Stimulated activated CD8-positive, alpha-beta memory T cell treated with anti-CD3 and anti-CD28 coated beads, Interleukin-12 subunit alpha, Interleukin-12 subunit beta, amount 100 ng/mL, for 4 hours (primary cell): Measurements from ENCODE around the gene RRP8.
A peak's percentile ranks its signal among the peaks of the same experiment; 100 is the strongest.

ENCODE experiments used
- DNase-seq: peaks from one replicate; pipeline ENCODE4 v3.0.0-alpha.2; 2020; ENCODE audit warnings: low read depth

RRP8 gene

GRCh38 chr11:6603287-6604080 lies at the start of gene RRP8, which contains the start of gene ILK:
Gene RRP8, minus strand, starts transcription at chr11:6603616. Its CDS starts 114 bp downstream, at chr11:6603502.
Gene ILK, plus strand, starts transcription at chr11:6603774. Its CDS starts 498 bp downstream, at chr11:6604272.
- peak; percentile 74 for DNase-seq

GRCh38 chr11:6653097-6653496 lies 49.7 kb upstream of the RRP8 start:
- no peak for DNase-seq

- DNase-seq: no peak
These were observed 48.8 kb upstream of the RRP8 start for GRCh38 chr11:6652182-6652581.

GRCh38 chr11:6650980-6651379 lies 47.6 kb upstream of the RRP8 start:
- DNase-seq: no peak

- DNase-seq: no peak
These were observed 46.7 kb upstream of the RRP8 start for GRCh38 chr11:6650104-6650503.

- no peak for DNase-seq
These were observed 45.1 kb upstream of the RRP8 start for GRCh38 chr11:6648501-6648900.

- DNase-seq: no peak
These were observed 44.4 kb upstream of the RRP8 start for GRCh38 chr11:6647836-6648235.

GRCh38 chr11:6646918-6647679 lies 43.7 kb upstream of the RRP8 start:
- DNase-seq: no peak

- no peak for DNase-seq
These were observed 43.1 kb upstream of the RRP8 start for GRCh38 chr11:6646576-6646917.

- DNase-seq: no peak
These were observed 42.7 kb upstream of the RRP8 start for GRCh38 chr11:6646071-6646470.

- DNase-seq: no peak
These were observed 39.5 kb upstream of the RRP8 start for GRCh38 chr11:6642957-6643356.

- no peak for DNase-seq
These were observed 37.7 kb upstream of the RRP8 start for GRCh38 chr11:6640985-6641701.

GRCh38 chr11:6640036-6640984 lies 36.9 kb upstream of the RRP8 start:
- DNase-seq: no peak

GRCh38 chr11:6638429-6638828 lies 35.0 kb upstream of the RRP8 start:
- no peak for DNase-seq

- no peak for DNase-seq
These were observed 34.5 kb upstream of the RRP8 start for GRCh38 chr11:6637871-6638270.

- DNase-seq: no peak
These were observed 33.1 kb upstream of the RRP8 start for GRCh38 chr11:6636480-6636879.

GRCh38 chr11:6635082-6635932 lies 31.9 kb upstream of the RRP8 start:
- no peak for DNase-seq

GRCh38 chr11:6634534-6634933 lies 31.1 kb upstream of the RRP8 start:
- no peak for DNase-seq

GRCh38 chr11:6633422-6634408 lies 30.3 kb upstream of the RRP8 start:
- no peak for DNase-seq
